DND-41 (cell line): ENCODE measurements around the gene DCTN3.

Source experiments
- ATAC-seq: fragments of 200-7000 bp; cut with Tn5 transposase; 3 replicates; pipeline ENCODE4 v1.9.1; 2021; ENCODE audit warnings: low read depth; ENCODE audit not compliant: insufficient read depth
- DNase-seq: peaks from one replicate; pipeline ENCODE4 v3.0.0-alpha.2; 2020
- H2AFZ ChIP-seq: 2 replicates; pipeline ENCODE4 v1.6.0; 2012; ENCODE audit warnings: low read depth, low read length
- H3K27ac ChIP-seq: 2 replicates; pipeline ENCODE4 v1.5.1; 2012; ENCODE audit warnings: low read length, inconsistent platforms
- H3K27me3 ChIP-seq: fragments of 200-600 bp; sonication (generic); 2 replicates; pipeline ENCODE4 v1.6.0; 2012; ENCODE audit warnings: low read length, mild to moderate bottlenecking, inconsistent platforms; ENCODE audit not compliant: insufficient read depth, poor library complexity
- H3K36me3 ChIP-seq: 2 replicates; pipeline ENCODE4 v1.5.1; 2012; ENCODE audit warnings: low read length, inconsistent platforms; ENCODE audit not compliant: insufficient read depth
- H3K4me1 ChIP-seq: 2 replicates; pipeline ENCODE4 v1.5.1; 2012; ENCODE audit warnings: mild to moderate bottlenecking, low read length; ENCODE audit not compliant: insufficient read depth
- H3K4me2 ChIP-seq: 2 replicates; pipeline ENCODE4 v1.6.0; 2012; ENCODE audit warnings: mild to moderate bottlenecking, moderate library complexity, low read length, inconsistent platforms; ENCODE audit not compliant: insufficient read depth
- H3K4me3 ChIP-seq, 2 experiments: fragments of 200-600 bp in 1 of 2; shearing (Covaris generic) in 1 of 2; 2 replicates each; pipeline ENCODE4 v1.5.1; 2012 to 2016; ENCODE audit warnings: inconsistent platforms in 2 of 2, low read length in 2 of 2, mild to moderate bottlenecking in 2 of 2, low read depth in 1 of 2, moderate library complexity in 1 of 2
- H3K79me2 ChIP-seq: 2 replicates; pipeline ENCODE4 v1.6.0; 2012; ENCODE audit warnings: low read length, inconsistent platforms; ENCODE audit not compliant: insufficient read depth
- H3K9ac ChIP-seq: 2 replicates; pipeline ENCODE4 v1.6.0; 2012; ENCODE audit warnings: low read depth, mild to moderate bottlenecking, inconsistent platforms, low read length, moderate library complexity
- H3K9me3 ChIP-seq: 2 replicates; pipeline ENCODE4 v1.5.1; 2012; ENCODE audit warnings: low read length, moderate library complexity, mild to moderate bottlenecking, inconsistent platforms; ENCODE audit not compliant: insufficient read depth, severe bottlenecking
- H4K20me1 ChIP-seq: 2 replicates; pipeline ENCODE4 v1.6.0; 2012; ENCODE audit warnings: low read length; ENCODE audit not compliant: insufficient read depth
- CTCF ChIP-seq: IDR thresholded peaks from 2 replicates; pipeline ENCODE4 v1.5.1; 2012; ENCODE audit warnings: borderline replicate concordance, low read length, moderate library complexity, mild to moderate bottlenecking; ENCODE audit not compliant: poor library complexity, severe bottlenecking; ENCODE audit errors: extremely low read depth
- EZH2 ChIP-seq: IDR thresholded peaks from 3 replicates; pipeline ENCODE4 v1.6.1; 2012; ENCODE audit warnings: borderline replicate concordance, low read depth, mild to moderate bottlenecking, moderate library complexity, low read length, inconsistent platforms; ENCODE audit not compliant: severe bottlenecking

DCTN3 gene

DNA sequence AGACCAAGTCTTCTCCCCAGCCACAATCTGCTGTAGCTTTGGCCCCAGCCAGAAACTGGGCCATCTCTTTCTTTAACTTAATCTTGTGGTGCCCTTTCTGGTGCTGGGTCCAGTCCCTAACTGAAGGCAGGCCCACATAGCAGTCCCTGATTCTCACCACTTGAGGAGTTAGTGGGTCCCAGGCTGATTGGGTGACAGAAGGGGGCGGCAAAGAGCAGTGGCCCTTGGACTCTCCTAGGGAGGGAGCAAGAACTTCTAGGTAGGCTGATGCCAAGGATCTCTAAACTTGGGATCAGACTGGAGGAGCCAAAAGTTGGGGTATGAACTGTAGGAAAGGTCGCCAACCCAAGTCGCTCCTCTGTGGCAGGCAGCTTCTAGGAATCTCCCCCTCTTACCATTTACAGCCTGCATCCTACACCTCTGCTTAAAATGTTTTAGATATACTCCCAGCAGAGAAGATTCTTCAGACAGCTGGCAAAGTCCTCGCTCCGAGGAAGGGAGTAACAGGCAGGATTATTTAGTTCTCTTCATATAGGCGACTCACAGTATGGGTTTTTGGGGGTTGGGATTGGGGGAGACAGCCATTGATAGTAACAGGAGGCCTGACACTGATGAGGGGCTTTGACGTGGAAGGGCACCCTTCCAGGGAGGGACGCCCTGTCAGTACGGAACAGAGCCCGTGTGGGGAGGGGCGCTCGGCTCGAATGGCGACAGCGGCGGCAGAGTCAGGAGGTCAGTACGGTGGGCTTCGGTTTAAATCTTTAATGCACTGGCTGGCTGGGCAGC, 44.2 kb upstream of the DCTN3 start:
- Histone ChIP-seq H3K27me3 (peaks cover 3% of the 10 kb centered on the region), H3K4me1 (peaks cover 21% of the 10 kb centered on the region), H3K9me3 (no peaks in the 10 kb centered on the region), H4K20me1 (no peaks in the 10 kb centered on the region), H3K9ac (no peak overlapping the region), H3K4me2 (no peak overlapping the region), H3K4me3 (no peak overlapping the region), H3K27ac (no peak overlapping the region), H2AFZ (no peak overlapping the region), H3K36me3 (no peaks in the 10 kb centered on the region), H3K79me2 (no peaks in the 10 kb centered on the region)
- DNase-seq (peak; percentile 50), ATAC-seq (peak; percentile 73)
- TF ChIP-seq EZH2 (no peak), CTCF (peak; percentile 74)

DNA sequence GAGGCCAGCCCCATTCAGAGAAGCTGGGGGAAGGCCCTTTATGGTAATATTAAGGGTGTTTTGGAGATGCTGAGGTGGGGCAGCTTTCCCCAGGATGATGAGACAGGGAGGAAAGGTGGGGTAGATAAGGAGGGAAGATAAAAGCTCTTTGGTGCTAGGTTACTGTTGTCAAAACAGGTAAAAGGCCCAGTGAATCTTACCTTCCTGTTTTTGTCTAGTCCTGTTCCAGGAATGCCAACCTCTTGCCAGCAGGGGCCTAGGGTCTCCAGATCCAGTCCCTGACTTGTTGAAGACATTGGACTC, 43.0 kb upstream of the DCTN3 start:
- Histone ChIP-seq H3K79me2 (no peaks in the 10 kb centered on the region), H3K4me3 (no peak overlapping the region), H3K9ac (no peak overlapping the region; the same call in 1 of the 2 replicates), H3K36me3 (no peaks in the 10 kb centered on the region), H4K20me1 (no peaks in the 10 kb centered on the region), H3K27ac (peak overlapping the region; percentile 54), H3K27me3 (no peaks in the 10 kb centered on the region), H3K9me3 (no peaks in the 10 kb centered on the region), H2AFZ (peak overlapping the region; percentile 36), H3K4me2 (no peak overlapping the region), H3K4me1 (peaks cover 21% of the 10 kb centered on the region)
- TF ChIP-seq EZH2: no peak
- TF ChIP-seq CTCF: no peak
- ATAC-seq (no peak), DNase-seq (no peak)

GRCh38 chr9:34662526-34663302, 42.4 kb upstream of the DCTN3 start, which contains the start of gene CCL27:
CCL27 (minus strand) TSS chr9:34662657; CDS start chr9:34662633, 24 bp downstream.
- no peak within 1 kb of the TSS for H3K4me3 ChIP-seq
- H2AFZ ChIP-seq: peak within 1 kb of the TSS; percentile 36
- peaks cover 21% of the 10 kb centered on the region for H3K4me1 ChIP-seq
- H3K79me2 ChIP-seq: no peaks in the 10 kb centered on the region
- no peaks in the 10 kb centered on the region for H3K27me3 ChIP-seq
- TF ChIP-seq CTCF (no peak), EZH2 (no peak)
- peak within 1 kb of the TSS; percentile 17 for H3K4me2 ChIP-seq
- H3K9me3 ChIP-seq: no peaks in the 10 kb centered on the region
- ATAC-seq (peak; percentile 88), DNase-seq (peak; percentile 69)
- H4K20me1 ChIP-seq: no peaks in the 10 kb centered on the region
- H3K9ac ChIP-seq: no peak within 1 kb of the TSS; the same call in 1 of the 2 replicates
- no peaks in the 10 kb centered on the region for H3K36me3 ChIP-seq
- peak within 1 kb of the TSS; percentile 65 for H3K27ac ChIP-seq
